HepG2 (cell line): Measurements from ENCODE around the gene KMT2E. TPM values are rescaled to one million over a fixed set of nuclear protein-coding genes. Genes with fewer than 3 reads are reported as not detected.
A peak's percentile ranks its signal among the peaks of the same experiment; 100 is the strongest.

Experiments
- ATAC-seq: fragments of 200-7000 bp; cut with Tn5 transposase; 3 replicates; pipeline ENCODE4 v1.9.1; 2020; ENCODE audit warnings: mild to moderate bottlenecking, moderate library complexity
- BruUV-seq: library from RNA; stranded (reverse); fragments of 400-500 nt; replicated peaks from 2 replicates; lab custom pipeline; 2021; lab: Mats Ljungman, UMichigan
- CTCF ChIA-PET: fragments of 300-600 bp; formaldehyde crosslinking; extraction: SDS; loops from one replicate; lab custom pipeline; 2021; ENCODE audit warnings: low total read pairs, inconsistent platforms, low intra/inter-chr PET ratio; lab: Yijun Ruan, JAX
- POLR2A ChIA-PET: fragments of 350-600 bp; sonication (Branson Sonifier 250); formaldehyde crosslinking; loops from one replicate; lab custom pipeline; 2020; ENCODE audit warnings: antibody characterized with exemption, inconsistent platforms; lab: Yijun Ruan, JAX
- DNase-seq: peaks from one replicate; pipeline ENCODE4 v3.0.0-alpha.2; 2015; ENCODE audit warnings: low spot score
- FAIRE-seq: peaks from 3 replicates; lab custom pipeline; 2011; peaks lifted over from hg19 to GRCh38; lab: Jason Lieb, UNC
- H2AFZ ChIP-seq: one replicate; pipeline ENCODE4 v1.6.1; 2011; ENCODE audit warnings: low read length, inconsistent platforms
- H3K27ac ChIP-seq: fragments of 300-600 bp; 3 replicates; pipeline ENCODE4 v1.8.0; 2011; ENCODE audit warnings: mixed run types, mild to moderate bottlenecking, mixed read lengths, low read length, inconsistent platforms; ENCODE audit not compliant: insufficient read depth; ENCODE audit errors: extremely low read length
- H3K27me3 ChIP-seq, 2 experiments: fragments of 200-600 bp in 1 of 2; 2 replicates in 1 of 2; 3 replicates in 1 of 2; pipeline versions ENCODE4 v1.6.0 to v1.8.0; 2011; ENCODE audit warnings: low read length in 2 of 2, mild to moderate bottlenecking in 2 of 2, moderate library complexity in 2 of 2, inconsistent platforms in 1 of 2; ENCODE audit not compliant: insufficient read depth in 2 of 2, control insufficient read depth in 1 of 2
- H3K36me3 ChIP-seq, 2 experiments: fragments of 200-600 bp in 1 of 2; replicated peaks in 1 of 2; 2 replicates in 1 of 2; 3 replicates in 1 of 2; pipeline versions ENCODE4 v1.5.1 to v1.8.0; 2011; ENCODE audit warnings: low read length in 2 of 2, inconsistent platforms in 1 of 2; ENCODE audit not compliant: insufficient read depth in 2 of 2, control insufficient read depth in 1 of 2
- H3K4me1 ChIP-seq: 2 replicates; pipeline ENCODE4 v1.5.1; 2012; ENCODE audit warnings: low read length, inconsistent platforms; ENCODE audit not compliant: insufficient read depth
- H3K4me2 ChIP-seq: 2 replicates; pipeline ENCODE4 v1.6.0; 2011; ENCODE audit warnings: low read depth, low read length, inconsistent platforms
- H3K4me3 ChIP-seq, 3 experiments: fragments of 200-600 bp in 1 of 3; sonication (generic), shearing (Covaris generic) in 1 of 3; replicated peaks in 1 of 3; 2 replicates each; pipeline ENCODE4 v1.5.1; 2011 to 2016; ENCODE audit warnings: low read length in 3 of 3, inconsistent platforms in 2 of 3, low read depth in 2 of 3, mild to moderate bottlenecking in 2 of 3, control low read depth in 1 of 3, mixed read lengths in 1 of 3; ENCODE audit not compliant: insufficient read depth in 1 of 3
- H3K79me2 ChIP-seq: one replicate; pipeline ENCODE4 v1.6.1; 2011; ENCODE audit warnings: low read length, inconsistent platforms; ENCODE audit not compliant: insufficient read depth
- H3K9ac ChIP-seq: 2 replicates; pipeline ENCODE4 v1.6.0; 2011; ENCODE audit warnings: mild to moderate bottlenecking, low read depth, low read length, inconsistent platforms; ENCODE audit not compliant: insufficient read depth
- H3K9me3 ChIP-seq: 2 replicates; pipeline ENCODE4 v1.5.1; 2012; ENCODE audit warnings: mild to moderate bottlenecking, low read length
- H4K20me1 ChIP-seq: 2 replicates; pipeline ENCODE4 v1.6.0; 2011; ENCODE audit warnings: inconsistent platforms, mild to moderate bottlenecking, low read length, moderate library complexity; ENCODE audit not compliant: insufficient read depth
- IKZF4 ChIP-seq: sonication (generic); formaldehyde crosslinking; IDR thresholded peaks from 2 replicates; pipeline ENCODE4 v1.5.1; 2020; ENCODE audit warnings: borderline replicate concordance, mild to moderate bottlenecking, low read depth, missing genetic modification reagents; ENCODE audit errors: not compliant biosample characterization
- NFE2L1 ChIP-seq: sonication (generic); formaldehyde crosslinking; IDR thresholded peaks from 2 replicates; pipeline ENCODE4 v1.4.0; 2020; ENCODE audit warnings: missing genetic modification reagents, mild to moderate bottlenecking, borderline replicate concordance
- NR2F6 ChIP-seq, 2 experiments: IDR thresholded peaks; 2 replicates each; pipeline ENCODE4 v1.6.1; 2016; ENCODE audit warnings: antibody characterized with exemption in 1 of 2, mild to moderate bottlenecking in 1 of 2
- SNAPC2 ChIP-seq: sonication (generic); formaldehyde crosslinking; IDR thresholded peaks from 2 replicates; pipeline ENCODE4 v1.8.1; 2022; ENCODE audit warnings: mild to moderate bottlenecking, missing genetic modification reagents
- TP53 ChIP-seq: sonication (generic); formaldehyde crosslinking; conservative IDR thresholded peaks from 2 replicates; pipeline ENCODE4 v1.4.0; 2020; ENCODE audit warnings: missing genetic modification reagents
- ZNF121 ChIP-seq: sonication (generic); formaldehyde crosslinking; IDR thresholded peaks from 2 replicates; pipeline ENCODE4 v1.5.0; 2020; ENCODE audit warnings: mild to moderate bottlenecking, missing genetic modification reagents
- ZNF160 ChIP-seq: sonication (generic); formaldehyde crosslinking; IDR thresholded peaks from 2 replicates; pipeline ENCODE4 v1.8.0; 2022; ENCODE audit warnings: mild to moderate bottlenecking, inconsistent platforms, missing genetic modification reagents
- WGBS: methylation state at CpG from one replicate; pipeline ENCODE4 v1.1.6; 2017; ENCODE audit warnings: low lambda C conversion rate; 5-methylcytosine and 5-hydroxymethylcytosine counted together
- in situ Hi-C: cut with HindIII; loops from 2 replicates; pipeline ENCODE4 v1.10.0; 2017; ENCODE audit warnings: low pct_unique_long_range_greater_than_20kb; ENCODE audit not compliant: extremely low pct_ligation_motif_present
- intact Hi-C: fragments of 100-400 bp; cut with micrococcal nuclease; formaldehyde crosslinking; loops from one replicate; pipeline ENCODE4 v1.10.0; 2022; ENCODE audit not compliant: unreplicated experiment
- polyA plus RNA-seq, 8 experiments: library from polyadenylated mRNA; depleted of rRNA in 3 of 8; stranded (reverse) in 7 of 8; unstranded in 1 of 8; fragments of >200 nt; fragmentation: Illumina TruSeq in 4 of 8; extraction: Trizol in 4 of 8; gene quantifications; 2 replicates each; pipeline versions ENCODE4 v1.2.1 to v1.2.3, GENCODE V29; 2011 to 2016; ENCODE audit warnings: low read depth in 4 of 8, missing spikeins in 1 of 8, mixed read lengths in 1 of 8; ENCODE audit not compliant: insufficient read depth in 1 of 8
- total RNA-seq, 5 experiments: library from RNA; depleted of rRNA; stranded (reverse); fragments of >200 nt; fragmentation: Illumina TruSeq; extraction: Trizol; gene quantifications; 2 replicates each; pipeline ENCODE4 v1.2.3, GENCODE V29; 2016; ENCODE audit warnings: low read depth in 1 of 5
- TF ChIP-seq, protein P1 (sequence below): sonication (generic); formaldehyde crosslinking; IDR thresholded peaks from 2 replicates; pipeline ENCODE4 v1.5.0; 2020; ENCODE audit warnings: missing genetic modification reagents
- TF ChIP-seq, protein P2 (sequence below): sonication (generic); formaldehyde crosslinking; IDR thresholded peaks from 2 replicates; pipeline ENCODE4 v1.4.0; 2020; ENCODE audit warnings: missing genetic modification reagents
- TF ChIP-seq, protein P3 (sequence below): sonication (generic); formaldehyde crosslinking; IDR thresholded peaks from 2 replicates; pipeline ENCODE4 v1.5.0; 2020; ENCODE audit warnings: mild to moderate bottlenecking, missing genetic modification reagents

KMT2E gene
- total and polyA plus RNA-seq, 2 of the 13 experiments (the other 11 are each of a cell fraction or from before 2014, with no cell fraction given), result 6.3 to 24.4 TPM

DNA sequence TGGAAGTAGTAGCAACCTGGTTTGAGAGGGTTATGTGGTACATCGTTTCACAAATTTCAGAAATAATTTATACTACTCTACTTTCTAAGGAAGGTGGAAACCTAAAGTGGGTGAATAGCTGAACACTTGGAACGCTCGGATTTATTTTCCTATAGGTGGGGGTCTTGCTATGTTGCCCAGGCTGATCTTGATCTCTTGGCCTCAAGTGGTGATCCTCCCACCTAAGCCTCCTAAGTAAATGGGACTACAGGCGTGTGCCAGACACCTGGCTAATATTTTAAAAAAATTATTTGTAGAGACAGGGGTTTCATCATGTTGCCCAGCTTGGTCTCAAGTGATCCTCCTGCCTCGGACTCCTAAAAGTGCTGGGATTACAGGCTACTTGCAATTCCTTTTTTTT lies 6.7 kb upstream of the KMT2E start:
- H3K4me2 ChIP-seq, result no peak overlapping the region
- no TSS peak for BruUV-seq
- no peak for FAIRE-seq

More for the DNA sequence above, 6.7 kb upstream of the KMT2E start:
- peaks cover 90% of the 10 kb centered on the region for H4K20me1 ChIP-seq
- TF ChIP-seq, protein P1, sequence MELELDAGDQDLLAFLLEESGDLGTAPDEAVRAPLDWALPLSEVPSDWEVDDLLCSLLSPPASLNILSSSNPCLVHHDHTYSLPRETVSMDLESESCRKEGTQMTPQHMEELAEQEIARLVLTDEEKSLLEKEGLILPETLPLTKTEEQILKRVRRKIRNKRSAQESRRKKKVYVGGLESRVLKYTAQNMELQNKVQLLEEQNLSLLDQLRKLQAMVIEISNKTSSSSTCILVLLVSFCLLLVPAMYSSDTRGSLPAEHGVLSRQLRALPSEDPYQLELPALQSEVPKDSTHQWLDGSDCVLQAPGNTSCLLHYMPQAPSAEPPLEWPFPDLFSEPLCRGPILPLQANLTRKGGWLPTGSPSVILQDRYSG (CRISPR knock-in tag), result no peak
- no peak for TF ChIP-seq TP53 (CRISPR knock-in tag)
- peak; percentile 88 for TF ChIP-seq ZNF121 (CRISPR knock-in tag)
- TF ChIP-seq IKZF4 (CRISPR knock-in tag), result no peak
- TF ChIP-seq NFE2L1, result no peak
- TF ChIP-seq, protein P2, sequence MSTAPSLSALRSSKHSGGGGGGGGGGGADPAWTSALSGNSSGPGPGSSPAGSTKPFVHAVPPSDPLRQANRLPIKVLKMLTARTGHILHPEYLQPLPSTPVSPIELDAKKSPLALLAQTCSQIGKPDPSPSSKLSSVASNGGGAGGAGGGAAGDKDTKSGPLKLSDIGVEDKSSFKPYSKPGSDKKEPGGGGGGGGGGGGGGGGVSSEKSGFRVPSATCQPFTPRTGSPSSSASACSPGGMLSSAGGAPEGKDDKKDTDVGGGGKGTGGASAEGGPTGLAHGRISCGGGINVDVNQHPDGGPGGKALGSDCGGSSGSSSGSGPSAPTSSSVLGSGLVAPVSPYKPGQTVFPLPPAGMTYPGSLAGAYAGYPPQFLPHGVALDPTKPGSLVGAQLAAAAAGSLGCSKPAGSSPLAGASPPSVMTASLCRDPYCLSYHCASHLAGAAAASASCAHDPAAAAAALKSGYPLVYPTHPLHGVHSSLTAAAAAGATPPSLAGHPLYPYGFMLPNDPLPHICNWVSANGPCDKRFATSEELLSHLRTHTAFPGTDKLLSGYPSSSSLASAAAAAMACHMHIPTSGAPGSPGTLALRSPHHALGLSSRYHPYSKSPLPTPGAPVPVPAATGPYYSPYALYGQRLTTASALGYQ (CRISPR knock-in tag), result no peak
- TF ChIP-seq ZNF160 (CRISPR knock-in tag), result no peak
- no peak for TF ChIP-seq NR2F6 (IDR thresholded peaks at IDR 0.05)
- TF ChIP-seq NR2F6 (CRISPR knock-in tag; IDR thresholded peaks at IDR 0.05), result no peak
- no peak for TF ChIP-seq SNAPC2
- TF ChIP-seq, protein P3, sequence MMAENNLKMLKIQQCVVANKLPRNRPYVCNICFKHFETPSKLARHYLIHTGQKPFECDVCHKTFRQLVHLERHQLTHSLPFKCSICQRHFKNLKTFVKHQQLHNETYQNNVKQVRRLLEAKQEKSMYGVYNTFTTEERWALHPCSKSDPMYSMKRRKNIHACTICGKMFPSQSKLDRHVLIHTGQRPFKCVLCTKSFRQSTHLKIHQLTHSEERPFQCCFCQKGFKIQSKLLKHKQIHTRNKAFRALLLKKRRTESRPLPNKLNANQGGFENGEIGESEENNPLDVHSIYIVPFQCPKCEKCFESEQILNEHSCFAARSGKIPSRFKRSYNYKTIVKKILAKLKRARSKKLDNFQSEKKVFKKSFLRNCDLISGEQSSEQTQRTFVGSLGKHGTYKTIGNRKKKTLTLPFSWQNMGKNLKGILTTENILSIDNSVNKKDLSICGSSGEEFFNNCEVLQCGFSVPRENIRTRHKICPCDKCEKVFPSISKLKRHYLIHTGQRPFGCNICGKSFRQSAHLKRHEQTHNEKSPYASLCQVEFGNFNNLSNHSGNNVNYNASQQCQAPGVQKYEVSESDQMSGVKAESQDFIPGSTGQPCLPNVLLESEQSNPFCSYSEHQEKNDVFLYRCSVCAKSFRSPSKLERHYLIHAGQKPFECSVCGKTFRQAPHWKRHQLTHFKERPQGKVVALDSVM, result peak; percentile 79
- H3K9ac ChIP-seq, result no peak overlapping the region
- no peak overlapping the region for H3K27ac ChIP-seq
- ChIA-PET CTCF (no interaction called here), POLR2A (interaction anchor here (1.4 kb wide), 1 partner anchor 17 kb away, joined by 3 read pairs; no protein-coding TSS in a partner anchor)
- H3K4me3 ChIP-seq, result no peak overlapping the region
- peaks cover 80% of the 10 kb centered on the region for H3K4me1 ChIP-seq
- H3K79me2 ChIP-seq, result peaks cover 95% of the 10 kb centered on the region
- ATAC-seq (no peak), DNase-seq (no peak)
- intact Hi-C loops, result no loop called here
- no peaks in the 10 kb centered on the region for H3K9me3 ChIP-seq
- H3K36me3 ChIP-seq, result peaks cover 0 to 18% of the 10 kb centered on the region in 2 experiments; a peak in 2 of 5 replicates
- WGBS, result 93% methylated on average over 5 of the region's 5 CpGs
- H3K27me3 ChIP-seq, result no peaks in the 10 kb centered on the region; a peak in 1 of 5 replicates
- no peak overlapping the region for H2AFZ ChIP-seq
- in situ Hi-C loops, result no loop called here
